Endodermal cell (in vitro differentiated cells): Measurements from ENCODE around the gene IMMP2L. TPM values are rescaled to one million over a fixed set of nuclear protein-coding genes. Genes with fewer than 3 reads are reported as not detected.

Source experiments
- DNase-seq: peaks from one replicate; pipeline ENCODE4 v3.0.0-alpha.2; 2017
- H3K27ac ChIP-seq: 2 replicates; pipeline ENCODE4 v1.5.1; 2013; ENCODE audit warnings: mild to moderate bottlenecking, low read depth, low read length, moderate library complexity
- H3K27me3 ChIP-seq: 2 replicates; pipeline ENCODE4 v1.6.1; 2013; ENCODE audit warnings: mild to moderate bottlenecking, low read length, moderate library complexity; ENCODE audit not compliant: insufficient read depth, control insufficient read depth, poor library complexity, severe bottlenecking
- H3K36me3 ChIP-seq: 2 replicates; pipeline ENCODE4 v1.7.0; 2013; ENCODE audit warnings: mild to moderate bottlenecking, low read length, moderate library complexity; ENCODE audit not compliant: control insufficient read depth, insufficient read depth
- H3K4me1 ChIP-seq: one replicate; pipeline ENCODE4 v1.7.0; 2013; ENCODE audit warnings: low read length; ENCODE audit not compliant: control insufficient read depth, insufficient read depth
- H3K4me3 ChIP-seq: 2 replicates; pipeline ENCODE4 v1.5.1; 2013; ENCODE audit warnings: mild to moderate bottlenecking, low read length, moderate library complexity
- H3K9ac ChIP-seq: 2 replicates; pipeline ENCODE4 v1.6.1; 2013; ENCODE audit warnings: mild to moderate bottlenecking, low read length, moderate library complexity; ENCODE audit not compliant: poor library complexity, severe bottlenecking; ENCODE audit errors: extremely low read depth
- H3K9me3 ChIP-seq: 2 replicates; pipeline ENCODE4 v1.6.1; 2013; ENCODE audit warnings: mild to moderate bottlenecking, low read length, moderate library complexity; ENCODE audit not compliant: control insufficient read depth
- H3K27ac Mint-ChIP-seq: 2 replicates; pipeline ENCODE4 v1.8.0; 2020; ENCODE audit warnings: mixed read lengths
- H3K27me3 Mint-ChIP-seq: 2 replicates; pipeline ENCODE4 v1.8.0; 2021; ENCODE audit warnings: mild to moderate bottlenecking, mixed read lengths; ENCODE audit not compliant: insufficient read depth
- H3K36me3 Mint-ChIP-seq: 2 replicates; pipeline ENCODE4 v1.8.0; 2020; ENCODE audit warnings: low read depth, mixed read lengths
- H3K4me1 Mint-ChIP-seq: 2 replicates; pipeline ENCODE4 v1.8.0; 2020; ENCODE audit warnings: mixed read lengths
- H3K4me3 Mint-ChIP-seq: 2 replicates; pipeline ENCODE4 v1.8.0; 2020; ENCODE audit warnings: mild to moderate bottlenecking, moderate library complexity, mixed read lengths
- H3K9me3 Mint-ChIP-seq: 2 replicates; pipeline ENCODE4 v1.8.0; 2020; ENCODE audit warnings: mild to moderate bottlenecking, mixed read lengths
- CTCF ChIP-seq: fragments of 200-600 bp; sonication (generic); conservative IDR thresholded peaks from 2 replicates; pipeline ENCODE4 v1.5.0; 2021; ENCODE audit warnings: antibody characterized with exemption, mild to moderate bottlenecking
- WGBS, 2 experiments: methylation state at CpG; one replicate each; pipeline versions ENCODE4 v1.1.5 to v1.1.7; 2013; ENCODE audit warnings: missing lambda C conversion rate in 2 of 2, mixed read lengths in 1 of 2; ENCODE audit not compliant: insufficient coverage in 1 of 2, insufficient read length in 1 of 2; 5-methylcytosine and 5-hydroxymethylcytosine counted together
- total RNA-seq, 2 donors: library from RNA; stranded (reverse); fragmentation: NEBNext Ultra II Directional in 1 of 2; extraction: Animal tissue kit (Norgen Biotek cat#: 25700) in 1 of 2; gene quantifications; 2 replicates in 1 of 2; 3 replicates in 1 of 2; pipeline ENCODE4 v1.2.1, GENCODE V29; 2021

The IMMP2L gene
- total RNA-seq, 2 donors from 2014 or later, result 17.7 to 19.4 TPM

GRCh38 chr7:110797656-110798055 lies 764.6 kb downstream of the IMMP2L start:
- Histone ChIP-seq H3K4me1 (no peaks in the 10 kb centered on the region), H3K9me3 (no peaks in the 10 kb centered on the region), H3K27me3 (no peaks in the 10 kb centered on the region), H3K36me3 (no peaks in the 10 kb centered on the region), H3K9ac (no peak overlapping the region), H3K27ac (no peak overlapping the region), H3K4me3 (no peak overlapping the region)
- Mint-ChIP-seq H3K36me3 (no peaks in the 10 kb centered on the region), H3K4me1 (no peaks in the 10 kb centered on the region), H3K27me3 (no peaks in the 10 kb centered on the region), H3K9me3 (no peaks in the 10 kb centered on the region), H3K27ac (no peak overlapping the region), H3K4me3 (no peak overlapping the region)
- no peak for DNase-seq
- WGBS, 2 experiments, result 99% methylated on average over 2 of the region's 2 CpGs; no CpG with 5 or more reads in 1 of the 2 experiments
- no peak for TF ChIP-seq CTCF

- H3K9ac ChIP-seq, result no peak overlapping the region
- no peaks in the 10 kb centered on the region for H3K4me1 ChIP-seq
- H3K9me3 Mint-ChIP-seq, result no peaks in the 10 kb centered on the region
- no peak for TF ChIP-seq CTCF
- no peaks in the 10 kb centered on the region for H3K36me3 Mint-ChIP-seq
- no peak for DNase-seq
- H3K4me3 ChIP-seq, result no peak overlapping the region
- no peak overlapping the region for H3K27ac Mint-ChIP-seq
- H3K4me3 Mint-ChIP-seq, result no peak overlapping the region
- H3K9me3 ChIP-seq, result no peaks in the 10 kb centered on the region
- H3K36me3 ChIP-seq, result no peaks in the 10 kb centered on the region
- no peak overlapping the region for H3K27ac ChIP-seq
- H3K27me3 ChIP-seq, result no peaks in the 10 kb centered on the region
- H3K27me3 Mint-ChIP-seq, result no peaks in the 10 kb centered on the region
- no peaks in the 10 kb centered on the region for H3K4me1 Mint-ChIP-seq
Observed at GRCh38 chr7:110790992-110791391, 771.3 kb downstream of the IMMP2L start.

GRCh38 chr7:110786328-110786965 lies 775.8 kb downstream of the IMMP2L start:
- peaks cover 3% of the 10 kb centered on the region for H3K4me1 ChIP-seq
- no peaks in the 10 kb centered on the region for H3K27me3 Mint-ChIP-seq
- H3K4me1 Mint-ChIP-seq, result peaks cover 9% of the 10 kb centered on the region
- H3K9me3 ChIP-seq, result no peaks in the 10 kb centered on the region
- no peaks in the 10 kb centered on the region for H3K36me3 Mint-ChIP-seq
- DNase-seq, result no peak
- H3K36me3 ChIP-seq, result no peaks in the 10 kb centered on the region
- H3K27ac ChIP-seq, result no peak overlapping the region
- H3K27ac Mint-ChIP-seq, result no peak overlapping the region
- H3K4me3 Mint-ChIP-seq, result no peak overlapping the region
- TF ChIP-seq CTCF, result no peak
- no peaks in the 10 kb centered on the region for H3K9me3 Mint-ChIP-seq
- 83 to 93% methylated on average over 2 to 3 of the region's 3 CpGs for whole genome bisulfite sequencing, 2 experiments
- no peaks in the 10 kb centered on the region for H3K27me3 ChIP-seq
- no peak overlapping the region for H3K4me3 ChIP-seq
- no peak overlapping the region for H3K9ac ChIP-seq
